Trophoblast cell (in vitro differentiated cells and primary cell): Measurements from ENCODE around the gene ISM1.

ENCODE experiments used
- DNase-seq, 2 donors: peaks; one replicate each; pipeline ENCODE4 v3.0.0-alpha.2; 2016
- H2AFZ ChIP-seq: 2 replicates; pipeline ENCODE4 v1.6.1; 2013; ENCODE audit warnings: low read length, moderate library complexity, mild to moderate bottlenecking; ENCODE audit not compliant: insufficient read depth, poor library complexity
- H2AK5ac ChIP-seq: 2 replicates; pipeline ENCODE4 v1.6.1; 2013; ENCODE audit warnings: mild to moderate bottlenecking, low read length
- H2BK120ac ChIP-seq: 2 replicates; pipeline ENCODE4 v1.6.1; 2013; ENCODE audit warnings: low read length, mild to moderate bottlenecking, moderate library complexity; ENCODE audit not compliant: insufficient read depth, poor library complexity
- H2BK12ac ChIP-seq: 2 replicates; pipeline ENCODE4 v1.6.1; 2013; ENCODE audit warnings: mild to moderate bottlenecking, low read length, moderate library complexity
- H2BK5ac ChIP-seq: 2 replicates; pipeline ENCODE4 v1.6.1; 2013; ENCODE audit warnings: low read length, low read depth, moderate library complexity, mild to moderate bottlenecking; ENCODE audit not compliant: poor library complexity
- H3K14ac ChIP-seq: 2 replicates; pipeline ENCODE4 v1.6.1; 2013; ENCODE audit warnings: mild to moderate bottlenecking, low read length
- H3K18ac ChIP-seq: 2 replicates; pipeline ENCODE4 v1.6.1; 2013; ENCODE audit warnings: mild to moderate bottlenecking, low read length
- H3K23ac ChIP-seq: 2 replicates; pipeline ENCODE4 v1.6.1; 2013; ENCODE audit warnings: low read length
- H3K27ac ChIP-seq: 2 replicates; pipeline ENCODE4 v1.5.1; 2013; ENCODE audit warnings: low read depth, mild to moderate bottlenecking, inconsistent platforms, low read length, moderate library complexity
- H3K27me3 ChIP-seq: 2 replicates; pipeline ENCODE4 v1.6.1; 2013; ENCODE audit warnings: inconsistent platforms, mild to moderate bottlenecking, low read length, moderate library complexity; ENCODE audit not compliant: insufficient read depth
- H3K36me3 ChIP-seq, 2 experiments: 1 replicate in 1 of 2; 2 replicates in 1 of 2; pipeline ENCODE4 v1.6.1; 2013; ENCODE audit warnings: low read length in 2 of 2, mild to moderate bottlenecking in 2 of 2, moderate library complexity in 1 of 2; ENCODE audit not compliant: insufficient read depth in 2 of 2, control insufficient read depth in 1 of 2
- H3K4ac ChIP-seq: 2 replicates; pipeline ENCODE4 v1.6.1; 2013; ENCODE audit warnings: low read depth, mild to moderate bottlenecking, low read length, moderate library complexity
- H3K4me1 ChIP-seq, 2 experiments: 1 replicate in 1 of 2; 2 replicates in 1 of 2; pipeline ENCODE4 v1.6.1; 2013; ENCODE audit warnings: low read length in 2 of 2, mild to moderate bottlenecking in 2 of 2, moderate library complexity in 1 of 2; ENCODE audit not compliant: insufficient read depth in 2 of 2, control insufficient read depth in 1 of 2
- H3K4me2 ChIP-seq: 2 replicates; pipeline ENCODE4 v1.6.1; 2013; ENCODE audit warnings: inconsistent platforms, mild to moderate bottlenecking, low read length, moderate library complexity
- H3K4me3 ChIP-seq: 2 replicates; pipeline ENCODE4 v1.5.1; 2013; ENCODE audit warnings: mild to moderate bottlenecking, low read depth, low read length, inconsistent platforms
- H3K79me1 ChIP-seq: one replicate; pipeline ENCODE4 v1.6.1; 2013; ENCODE audit warnings: low read length
- H3K79me2 ChIP-seq: 2 replicates; pipeline ENCODE4 v1.6.1; 2013; ENCODE audit warnings: low read length, mild to moderate bottlenecking; ENCODE audit not compliant: control insufficient read depth, insufficient read depth, poor library complexity
- H3K9ac ChIP-seq: 2 replicates; pipeline ENCODE4 v1.6.1; 2013; ENCODE audit warnings: mild to moderate bottlenecking, low read length
- H3K9me3 ChIP-seq: 2 replicates; pipeline ENCODE4 v1.6.1; 2013; ENCODE audit warnings: low read depth, mild to moderate bottlenecking, control low read depth, inconsistent platforms, low read length; ENCODE audit not compliant: insufficient read depth
- H4K12ac ChIP-seq: 2 replicates; pipeline ENCODE4 v1.6.1; 2013; ENCODE audit warnings: low read depth, mild to moderate bottlenecking, low read length, moderate library complexity
- H4K8ac ChIP-seq: 2 replicates; pipeline ENCODE4 v1.6.1; 2013; ENCODE audit warnings: low read depth, mild to moderate bottlenecking, low read length, moderate library complexity
- H4K91ac ChIP-seq: one replicate; pipeline ENCODE4 v1.6.1; 2013; ENCODE audit warnings: low read depth, mild to moderate bottlenecking, low read length, moderate library complexity
- WGBS: extraction: QIAGEN DNeasy Blood & Tissue Kit; methylation state at CpG from one replicate; pipeline ENCODE4 v1.1.7; 2013; ENCODE audit warnings: missing lambda C conversion rate; ENCODE audit not compliant: insufficient read length, insufficient coverage; ENCODE audit errors: extremely low coverage; 5-methylcytosine and 5-hydroxymethylcytosine counted together

The ISM1 gene

GRCh38 chr20:13288357-13288756, 67.3 kb downstream of the ISM1 start:
- H3K4me1 ChIP-seq, result no peaks in the 10 kb centered on the region
- no CpG with 5 or more reads among the region's 12 CpGs for WGBS

DNA sequence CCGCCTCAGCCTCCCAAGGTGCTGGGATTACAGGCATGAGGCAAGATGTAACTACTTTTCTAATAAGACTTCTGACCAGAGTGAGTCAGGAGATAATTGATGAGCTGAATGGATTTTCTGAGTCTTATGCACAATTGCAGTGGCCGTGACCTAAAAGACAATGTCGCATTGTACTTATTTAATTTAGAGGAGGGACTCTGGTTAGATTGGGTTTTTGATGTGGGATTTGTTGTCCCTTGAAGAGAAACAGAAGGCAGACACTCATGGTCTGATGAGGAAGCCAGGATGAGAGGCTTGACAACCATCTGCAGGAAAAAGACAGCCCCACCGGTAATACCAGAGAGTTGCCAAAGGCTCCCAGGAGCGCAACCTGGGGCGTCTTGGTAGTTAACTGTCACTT, 68.0 kb downstream of the ISM1 start:
- Histone ChIP-seq H3K9me3 (no peaks in the 10 kb centered on the region), H3K4me1 (no peaks in the 10 kb centered on the region), H4K8ac (no peak overlapping the region), H2AK5ac (no peak overlapping the region), H4K12ac (no peak overlapping the region), H3K79me2 (no peaks in the 10 kb centered on the region), H3K4ac (no peak overlapping the region), H4K91ac (no peak overlapping the region), H3K9ac (no peak overlapping the region), H3K36me3 (no peaks in the 10 kb centered on the region), H3K79me1 (peaks cover 2% of the 10 kb centered on the region), H2BK120ac (no peak overlapping the region), H3K4me2 (no peak overlapping the region), H3K14ac (no peak overlapping the region), H2BK12ac (no peak overlapping the region), H3K4me3 (no peak overlapping the region), H3K18ac (no peak overlapping the region), H3K23ac (no peak overlapping the region), H3K27me3 (no peaks in the 10 kb centered on the region), H3K27ac (no peak overlapping the region), H2BK5ac (no peak overlapping the region), H2AFZ (no peak overlapping the region)
- no peak for DNase-seq
- WGBS, result no CpG with 5 or more reads among the region's 6 CpGs

More at GRCh38 chr20:13288357-13288756, 67.3 kb downstream of the ISM1 start:
- no peak overlapping the region for H2BK12ac ChIP-seq
- H2AFZ ChIP-seq, result no peak overlapping the region
- no peaks in the 10 kb centered on the region for H3K9me3 ChIP-seq
- no peak overlapping the region for H4K91ac ChIP-seq
- H3K14ac ChIP-seq, result no peak overlapping the region
- H3K79me1 ChIP-seq, result peaks cover 2% of the 10 kb centered on the region
- no peak overlapping the region for H3K9ac ChIP-seq
- no peaks in the 10 kb centered on the region for H3K36me3 ChIP-seq
- no peak overlapping the region for H2BK120ac ChIP-seq
- no peak overlapping the region for H4K12ac ChIP-seq
- H4K8ac ChIP-seq, result no peak overlapping the region
- no peak overlapping the region for H2BK5ac ChIP-seq
- H3K18ac ChIP-seq, result no peak overlapping the region
- H3K4me3 ChIP-seq, result no peak overlapping the region
- no peak overlapping the region for H2AK5ac ChIP-seq
- no peaks in the 10 kb centered on the region for H3K79me2 ChIP-seq
- H3K27ac ChIP-seq, result no peak overlapping the region
- no peak for DNase-seq
- H3K27me3 ChIP-seq, result no peaks in the 10 kb centered on the region
- H3K4me2 ChIP-seq, result no peak overlapping the region
- no peak overlapping the region for H3K23ac ChIP-seq
- H3K4ac ChIP-seq, result no peak overlapping the region

DNA sequence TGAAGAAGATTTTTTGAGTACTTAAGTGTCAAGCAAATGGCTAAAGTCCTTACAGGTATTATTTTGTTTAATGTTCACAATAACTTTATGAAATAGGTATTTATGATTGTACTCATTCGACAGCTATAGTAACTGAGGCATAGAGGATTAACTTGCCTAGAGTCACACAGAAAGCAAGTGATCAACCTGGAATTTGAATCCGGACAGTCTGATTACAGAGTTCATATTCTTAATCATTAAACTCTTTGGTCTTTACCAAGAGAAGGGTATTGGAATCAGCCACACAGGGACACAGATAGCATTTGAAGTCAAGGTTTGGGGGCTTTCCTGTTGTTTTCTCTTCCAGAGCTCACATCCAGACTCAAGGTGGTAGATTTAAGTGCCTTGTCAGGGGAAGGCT, 69.7 kb downstream of the ISM1 start:
- Histone ChIP-seq H3K79me2 (no peaks in the 10 kb centered on the region), H3K23ac (no peak overlapping the region), H3K36me3 (no peaks in the 10 kb centered on the region), H3K9me3 (no peaks in the 10 kb centered on the region), H2AK5ac (no peak overlapping the region), H3K18ac (no peak overlapping the region), H4K91ac (no peak overlapping the region), H3K27ac (no peak overlapping the region), H3K4me2 (no peak overlapping the region), H4K12ac (no peak overlapping the region), H4K8ac (no peak overlapping the region), H2BK12ac (no peak overlapping the region), H3K4me3 (no peak overlapping the region), H3K79me1 (no peaks in the 10 kb centered on the region), H3K27me3 (no peaks in the 10 kb centered on the region), H3K14ac (no peak overlapping the region), H2BK5ac (no peak overlapping the region), H2AFZ (no peak overlapping the region), H3K9ac (no peak overlapping the region), H3K4me1 (no peaks in the 10 kb centered on the region), H2BK120ac (no peak overlapping the region), H3K4ac (no peak overlapping the region)
- no peak for DNase-seq
- WGBS, result no CpG with 5 or more reads among the region's 2 CpGs

DNA sequence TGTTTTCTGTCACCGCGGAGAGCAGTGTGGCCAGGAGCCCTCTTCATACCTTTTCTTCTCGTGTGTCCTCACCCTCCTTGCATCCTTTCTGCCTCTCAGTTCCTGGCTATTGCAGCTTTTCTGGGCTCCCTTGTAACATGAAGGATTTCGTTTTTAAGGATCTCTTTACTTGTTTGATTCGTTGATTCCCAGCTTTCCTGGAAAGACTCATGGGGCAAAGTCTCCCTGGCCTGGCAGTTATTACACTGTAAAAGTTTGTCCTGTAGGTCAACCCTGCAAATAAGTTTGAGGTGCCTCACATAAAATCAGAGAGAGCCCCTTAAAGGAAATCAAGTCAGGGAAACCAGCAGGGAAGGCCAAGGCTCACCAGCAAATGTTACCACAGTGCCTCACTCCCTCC, 70.1 kb downstream of the ISM1 start:
- Histone ChIP-seq H3K9ac (no peak overlapping the region), H3K14ac (no peak overlapping the region), H2AFZ (no peak overlapping the region), H2BK5ac (no peak overlapping the region), H3K36me3 (no peaks in the 10 kb centered on the region), H3K23ac (no peak overlapping the region), H2BK120ac (no peak overlapping the region), H3K9me3 (no peaks in the 10 kb centered on the region), H2AK5ac (no peak overlapping the region), H2BK12ac (no peak overlapping the region), H4K8ac (no peak overlapping the region), H3K4me2 (no peak overlapping the region), H3K79me2 (no peaks in the 10 kb centered on the region), H3K4ac (no peak overlapping the region), H3K18ac (no peak overlapping the region), H3K27me3 (no peaks in the 10 kb centered on the region), H4K12ac (no peak overlapping the region), H3K27ac (no peak overlapping the region), H3K4me1 (no peaks in the 10 kb centered on the region), H4K91ac (no peak overlapping the region), H3K4me3 (no peak overlapping the region), H3K79me1 (no peaks in the 10 kb centered on the region)
- WGBS, result no CpG with 5 or more reads among the region's 5 CpGs
- DNase-seq, result no peak
